ENCODE measurements around the gene KIF2C.

- TF ChIP-seq, protein P1, sequence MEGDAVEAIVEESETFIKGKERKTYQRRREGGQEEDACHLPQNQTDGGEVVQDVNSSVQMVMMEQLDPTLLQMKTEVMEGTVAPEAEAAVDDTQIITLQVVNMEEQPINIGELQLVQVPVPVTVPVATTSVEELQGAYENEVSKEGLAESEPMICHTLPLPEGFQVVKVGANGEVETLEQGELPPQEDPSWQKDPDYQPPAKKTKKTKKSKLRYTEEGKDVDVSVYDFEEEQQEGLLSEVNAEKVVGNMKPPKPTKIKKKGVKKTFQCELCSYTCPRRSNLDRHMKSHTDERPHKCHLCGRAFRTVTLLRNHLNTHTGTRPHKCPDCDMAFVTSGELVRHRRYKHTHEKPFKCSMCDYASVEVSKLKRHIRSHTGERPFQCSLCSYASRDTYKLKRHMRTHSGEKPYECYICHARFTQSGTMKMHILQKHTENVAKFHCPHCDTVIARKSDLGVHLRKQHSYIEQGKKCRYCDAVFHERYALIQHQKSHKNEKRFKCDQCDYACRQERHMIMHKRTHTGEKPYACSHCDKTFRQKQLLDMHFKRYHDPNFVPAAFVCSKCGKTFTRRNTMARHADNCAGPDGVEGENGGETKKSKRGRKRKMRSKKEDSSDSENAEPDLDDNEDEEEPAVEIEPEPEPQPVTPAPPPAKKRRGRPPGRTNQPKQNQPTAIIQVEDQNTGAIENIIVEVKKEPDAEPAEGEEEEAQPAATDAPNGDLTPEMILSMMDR (IDR thresholded peaks at IDR 0.05) = no peak
- TF ChIP-seq POLR2A (IDR thresholded peaks at IDR 0.05) = no peak
These were observed 51.5 kb downstream of the KIF2C start for GRCh38 chr1:44790968-44791801.
